ENCODE measurements around the gene NEK6.

- TF ChIP-seq CTCF (IDR thresholded peaks at IDR 0.05) (no peak), POLR2A (IDR thresholded peaks at IDR 0.05) (no peak)
Measured at GRCh38 chr9:124295159-124295794, 37.5 kb downstream of the NEK6 start.
